Right atrium auricular region (tissue), 2 donors: ENCODE results near the gene YEATS4. TPM values are rescaled to one million over a fixed set of nuclear protein-coding genes. Genes with fewer than 3 reads are reported as not detected.

ENCODE experiments used
- DNase-seq: peaks from one replicate; pipeline ENCODE4 v3.0.0-alpha.2; 2019; ENCODE audit warnings: low spot score
- H3K27ac ChIP-seq, 2 donors: fragments of 200-600 bp; sonication (generic); 1 replicate in 1 of 2; 2 replicates in 1 of 2; pipeline ENCODE4 v1.5.1; 2016 to 2019
- H3K27me3 ChIP-seq, 2 donors: fragments of 200-600 bp; sonication (generic); one replicate each; pipeline versions ENCODE4 v1.5.1 to v1.6.0; 2017 to 2019
- H3K36me3 ChIP-seq: fragments of 200-600 bp; sonication (generic); one replicate; pipeline ENCODE4 v1.5.1; 2016
- H3K4me1 ChIP-seq, 2 donors: fragments of 200-600 bp; sonication (generic); one replicate each; pipeline versions ENCODE4 v1.5.1 to v1.6.0; 2017 to 2019
- H3K4me3 ChIP-seq, 2 donors: fragments of 200-600 bp; sonication (generic); 1 replicate in 1 of 2; 2 replicates in 1 of 2; pipeline ENCODE4 v1.5.1; 2017 to 2019; ENCODE audit warnings: mild to moderate bottlenecking in 1 of 2, moderate library complexity in 1 of 2
- H3K9me3 ChIP-seq, 2 donors: fragments of 200-600 bp; sonication (generic); one replicate each; pipeline ENCODE4 v1.5.1; 2019
- CTCF ChIP-seq, 2 donors: fragments of 200-600 bp; sonication (generic); IDR thresholded peaks; one replicate each; pipeline ENCODE4 v1.5.1; 2019; ENCODE audit warnings: antibody characterized with exemption in 2 of 2
- total RNA-seq, 2 donors: library from RNA; depleted of rRNA; stranded (reverse); fragments of >200 nt; gene quantifications; one replicate each; pipeline ENCODE4 v1.1.0, GENCODE V29; 2016

Gene YEATS4
- total RNA-seq, 2 donors from 2014 or later: 8.5 to 12.9 TPM

- Histone ChIP-seq H3K4me1 (no peaks in the 10 kb centered on the region), H3K27ac (no peak overlapping the region), H3K36me3 (no peaks in the 10 kb centered on the region), H3K4me3 (no peak overlapping the region), H3K27me3 (no peaks in the 10 kb centered on the region), H3K9me3 (no peaks in the 10 kb centered on the region)
- TF ChIP-seq CTCF (IDR thresholded peaks at IDR 0.05): no peak
- no peak for DNase-seq
These were observed 34.6 kb upstream of the YEATS4 start for GRCh38 chr12:69324797-69325466.

GRCh38 chr12:69328426-69328825, 31.1 kb upstream of the YEATS4 start:
- TF ChIP-seq CTCF (IDR thresholded peaks at IDR 0.05): no peak
- H3K4me3 ChIP-seq: no peak overlapping the region
- no peak overlapping the region for H3K27ac ChIP-seq
- no peak for DNase-seq
- no peaks in the 10 kb centered on the region for H3K36me3 ChIP-seq
- H3K27me3 ChIP-seq: no peaks in the 10 kb centered on the region
- H3K9me3 ChIP-seq: no peaks in the 10 kb centered on the region
- H3K4me1 ChIP-seq: peaks cover 0 to 15% of the 10 kb centered on the region in 2 donors

DNA sequence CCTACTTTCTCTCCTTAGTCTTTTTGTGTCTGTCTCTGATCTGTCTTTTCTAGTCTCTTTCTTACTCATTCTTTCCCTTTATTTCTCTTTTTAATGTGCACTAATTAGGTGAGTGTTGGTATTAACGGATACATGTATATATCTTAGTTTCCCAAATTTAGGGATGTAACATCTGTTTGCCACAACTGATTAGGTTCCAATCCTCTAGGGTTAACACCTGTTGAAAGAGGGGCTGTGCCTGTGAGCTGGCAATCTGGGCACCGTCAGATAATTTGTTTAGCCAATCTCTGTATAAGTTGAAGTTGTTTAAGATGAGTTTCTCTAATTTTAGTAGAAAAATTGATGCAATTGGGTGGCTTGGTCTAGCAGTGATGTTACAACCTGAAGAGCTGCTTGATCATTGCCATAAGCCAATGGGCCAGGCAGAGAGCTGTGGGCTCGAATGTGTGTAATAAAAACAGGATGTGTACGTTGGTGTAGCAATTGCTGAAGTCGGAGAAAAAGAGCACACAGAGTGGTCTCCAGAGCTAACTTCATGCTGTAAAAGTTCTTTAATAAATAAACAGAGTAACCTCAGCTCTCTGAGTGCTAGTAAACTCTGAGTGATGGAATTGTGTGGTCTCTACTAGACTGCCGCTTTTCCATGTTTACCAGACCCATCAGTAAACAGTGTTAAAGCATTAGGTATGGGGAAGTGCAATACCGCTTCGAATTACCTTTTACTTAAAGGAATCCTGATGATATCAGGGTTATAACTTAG, 29.7 kb upstream of the YEATS4 start:
- TF ChIP-seq CTCF (IDR thresholded peaks at IDR 0.05): no peak
- H3K36me3 ChIP-seq: no peaks in the 10 kb centered on the region
- no peak overlapping the region for H3K4me3 ChIP-seq
- no peaks in the 10 kb centered on the region for H3K9me3 ChIP-seq
- H3K27me3 ChIP-seq: no peaks in the 10 kb centered on the region
- peaks cover 0 to 15% of the 10 kb centered on the region in 2 donors for H3K4me1 ChIP-seq
- H3K27ac ChIP-seq: no peak overlapping the region
- no peak for DNase-seq

DNA sequence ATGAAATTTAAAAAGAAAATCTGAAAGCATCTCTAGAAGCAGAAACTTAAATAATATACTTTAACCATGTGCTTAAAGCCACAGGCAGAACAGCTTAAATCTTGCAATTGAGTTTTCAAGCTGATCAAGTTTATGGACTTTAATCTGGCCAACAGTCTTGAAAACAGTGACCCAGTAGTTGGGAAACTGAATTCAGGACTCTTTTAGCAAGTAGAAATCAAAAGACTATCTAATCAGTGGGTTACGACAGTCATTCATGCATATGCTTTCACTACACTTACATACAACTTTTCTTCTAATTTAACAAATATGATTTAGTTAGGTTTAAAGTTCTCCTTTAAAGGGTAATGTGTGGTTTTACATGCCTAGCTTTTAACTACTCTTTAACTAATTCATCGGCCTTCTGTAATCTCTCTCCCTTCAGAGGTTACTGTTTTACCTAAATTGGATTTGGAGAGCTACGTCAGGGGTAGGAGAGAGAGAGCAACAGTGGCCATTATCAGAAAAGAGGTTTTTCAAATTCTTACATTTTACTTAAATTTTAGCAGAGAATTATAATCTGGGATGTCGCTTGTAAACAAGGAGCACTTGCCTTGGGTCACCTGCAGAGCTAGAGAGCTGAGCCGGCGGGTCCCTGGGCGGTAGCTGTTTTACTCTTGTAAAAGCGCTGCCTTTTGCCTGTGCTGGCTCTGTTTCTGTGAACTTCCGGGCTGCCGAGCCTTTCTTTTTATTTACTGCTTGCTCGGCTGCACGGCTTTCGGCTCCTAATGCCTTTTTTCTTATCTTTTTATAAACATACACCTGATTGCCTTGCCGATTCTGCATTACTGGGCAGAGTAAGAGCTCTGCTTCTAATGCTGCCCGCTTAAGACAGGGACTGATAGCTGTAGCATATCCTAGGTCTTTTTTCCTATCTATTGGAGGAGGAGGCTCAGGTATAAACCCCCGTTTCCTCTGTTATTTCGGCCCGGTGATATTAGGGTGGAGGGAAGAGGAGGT, 28.8 kb upstream of the YEATS4 start:
- TF ChIP-seq CTCF (IDR thresholded peaks at IDR 0.05): no peak
- Histone ChIP-seq H3K4me3 (peak overlapping the region; percentile 30 to 43), H3K27me3 (no peaks in the 10 kb centered on the region), H3K36me3 (no peaks in the 10 kb centered on the region), H3K27ac (no peak overlapping the region), H3K4me1 (peaks cover 0 to 15% of the 10 kb centered on the region in 2 donors), H3K9me3 (no peaks in the 10 kb centered on the region)
- no peak for DNase-seq

DNA sequence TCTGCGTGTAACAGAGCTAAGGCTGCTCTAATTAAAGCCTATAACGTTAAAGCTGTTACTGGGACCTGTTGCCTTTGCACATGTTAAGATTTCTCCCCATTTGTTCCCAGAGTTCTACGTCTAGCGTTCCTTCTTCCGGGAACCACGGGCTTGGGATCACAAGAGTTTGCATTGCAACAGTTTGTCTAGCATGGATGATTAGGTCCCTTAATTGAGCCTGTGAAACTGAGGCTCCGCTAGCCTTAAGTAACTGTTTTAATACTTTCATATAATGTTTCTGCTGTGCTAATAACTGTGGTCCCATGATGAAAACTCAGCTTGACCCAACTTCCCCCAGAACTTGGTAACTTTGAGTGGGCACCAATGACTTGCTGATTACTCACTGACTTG, 28.0 kb upstream of the YEATS4 start:
- TF ChIP-seq CTCF (IDR thresholded peaks at IDR 0.05): no peak
- Histone ChIP-seq H3K27ac (no peak overlapping the region), H3K36me3 (no peaks in the 10 kb centered on the region), H3K4me3 (peak overlapping the region; percentile 30 to 43), H3K4me1 (peaks cover 0 to 15% of the 10 kb centered on the region in 2 donors), H3K27me3 (no peaks in the 10 kb centered on the region), H3K9me3 (no peaks in the 10 kb centered on the region)
- DNase-seq: no peak
